GM19328 (cell line): ENCODE results near the gene KCNJ12.
"Not testable (repeated sequence)": the region's sequence is repeated elsewhere in the genome, so short reads cannot be mapped to it uniquely, and the experiment has no call there.

ENCODE experiments used
- ATAC-seq: cut with Tn5 transposase; IDR thresholded peaks from one replicate; pipeline ENCODE4 v1.9.1; 2021; ENCODE audit warnings: mild to moderate bottlenecking, moderate library complexity; ENCODE audit not compliant: unreplicated experiment

KCNJ12 gene

GRCh38 chr17:21381076-21381706 lies 5.0 kb downstream of the KCNJ12 start:
- ATAC-seq: no peak

GRCh38 chr17:21382560-21383495 lies 6.7 kb downstream of the KCNJ12 start:
- no peak for ATAC-seq

DNA sequence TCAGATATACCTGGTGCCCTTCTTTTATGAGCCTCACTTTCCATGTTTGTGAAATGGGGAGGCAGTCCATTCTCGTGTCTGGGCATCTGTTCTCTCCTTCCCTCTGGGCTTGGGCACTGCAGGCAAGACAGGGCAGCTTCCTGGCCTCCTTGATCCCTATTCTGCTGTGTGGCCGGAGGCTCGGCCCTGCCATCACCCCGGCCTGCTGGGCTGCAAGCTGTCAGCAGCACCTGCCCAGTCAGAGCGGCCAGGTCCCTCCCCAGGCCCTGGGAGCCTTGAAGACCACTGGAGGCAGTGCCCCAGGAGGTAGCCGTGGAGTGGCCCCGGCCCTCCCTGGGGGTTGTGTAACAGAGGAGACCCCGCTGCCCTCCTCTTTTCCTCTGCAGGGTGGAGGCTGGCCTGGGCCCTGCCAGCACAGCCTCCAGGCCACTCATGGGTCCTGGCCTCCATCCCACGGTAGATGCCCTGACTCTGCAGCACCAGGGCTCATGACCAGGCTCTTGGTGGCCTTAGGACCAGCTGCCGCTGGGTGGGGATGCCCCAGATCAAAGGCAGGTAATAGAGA lies 9.2 kb downstream of the KCNJ12 start:
- ATAC-seq: no peak

DNA sequence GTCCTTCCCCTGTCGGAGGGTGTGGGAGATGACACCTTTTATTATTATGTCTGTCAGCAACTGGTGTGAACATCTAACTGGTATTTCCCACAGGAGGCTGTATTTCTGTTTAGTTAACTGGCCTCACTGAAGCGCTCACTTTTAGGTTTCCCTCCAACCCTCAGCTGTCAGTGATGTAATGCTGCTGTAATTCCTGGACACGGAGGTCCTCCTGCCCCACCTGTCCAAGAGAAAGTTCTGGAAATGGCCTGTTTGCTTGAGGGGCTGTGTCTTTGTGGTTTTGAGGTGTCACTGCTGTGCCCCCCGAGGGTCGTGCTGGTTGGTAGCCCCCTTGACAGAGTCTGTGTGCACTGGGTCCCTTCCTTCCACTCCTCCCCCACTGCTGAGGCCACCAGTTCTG lies 11.5 kb downstream of the KCNJ12 start:
- no peak for ATAC-seq

- ATAC-seq: no peak
These were observed 11.9 kb downstream of the KCNJ12 start for GRCh38 chr17:21388066-21388465.

GRCh38 chr17:21388944-21389343 lies 12.8 kb downstream of the KCNJ12 start:
- no peak for ATAC-seq

DNA sequence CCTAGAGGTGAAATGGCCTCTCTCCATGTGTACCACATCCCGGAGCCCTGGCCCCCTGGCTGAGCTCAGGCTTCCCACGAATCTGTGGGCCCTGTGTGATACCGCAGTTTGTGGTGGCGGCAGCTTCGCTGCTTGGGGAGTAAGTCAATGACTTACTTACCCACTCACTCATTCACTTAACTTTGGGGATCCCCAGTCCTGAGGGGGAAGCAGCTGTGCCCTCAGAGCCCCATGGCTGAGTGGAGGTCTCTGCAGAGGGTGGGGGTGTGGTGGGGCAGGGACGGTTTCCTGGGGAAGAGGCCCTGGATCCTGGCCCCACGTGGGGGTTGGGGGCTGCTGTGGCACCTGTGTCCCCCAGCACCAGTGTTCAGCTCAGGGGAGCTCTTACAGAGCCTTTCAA lies 13.2 kb downstream of the KCNJ12 start:
- ATAC-seq: no peak

- no peak for ATAC-seq
These were observed 14.1 kb downstream of the KCNJ12 start for GRCh38 chr17:21390294-21390693.

- ATAC-seq: no peak
These were observed 16.1 kb downstream of the KCNJ12 start for GRCh38 chr17:21392266-21392665.

GRCh38 chr17:21394265-21394664 lies 18.1 kb downstream of the KCNJ12 start:
- no peak for ATAC-seq

DNA sequence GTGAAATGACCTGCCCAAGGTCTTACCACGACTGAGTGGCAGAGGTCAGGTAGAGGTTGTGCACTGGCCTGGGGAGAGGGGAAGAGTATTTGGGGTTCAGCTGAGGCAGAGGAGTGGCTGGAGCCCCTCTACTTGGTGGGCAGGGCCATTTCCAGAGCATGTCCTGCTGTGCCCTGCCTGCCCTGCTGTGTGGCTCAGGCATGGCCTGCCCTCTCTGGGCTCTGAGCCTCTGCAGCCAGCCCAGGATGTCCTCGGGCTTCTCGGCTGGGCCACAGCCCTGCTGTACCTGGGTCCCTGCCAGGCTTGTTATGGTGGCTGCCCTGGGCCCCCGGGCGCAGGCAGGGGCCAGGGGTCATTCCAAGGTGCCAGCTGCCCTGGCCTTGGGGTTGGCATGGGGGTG lies 19.6 kb downstream of the KCNJ12 start:
- no peak for ATAC-seq

DNA sequence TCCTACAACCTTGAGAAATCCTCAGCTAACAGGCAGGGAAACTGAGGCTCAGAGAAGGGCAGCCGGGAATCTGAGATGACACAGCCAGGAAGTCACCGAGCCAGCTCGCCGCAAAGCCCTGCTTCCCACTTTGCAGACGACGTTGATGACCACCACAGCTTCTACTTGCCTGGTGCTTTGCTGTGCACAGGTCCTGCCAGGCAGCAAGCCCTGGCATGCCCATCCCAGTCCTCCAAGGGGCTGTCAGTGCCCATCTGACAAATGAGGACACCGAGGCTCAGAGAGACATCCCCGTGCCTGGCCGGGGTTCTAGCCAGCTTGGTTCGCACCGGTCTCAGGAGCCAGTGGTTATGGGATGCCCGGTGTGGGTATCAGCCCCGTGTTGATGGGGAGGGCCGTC lies 20.1 kb downstream of the KCNJ12 start:
- no peak for ATAC-seq

DNA sequence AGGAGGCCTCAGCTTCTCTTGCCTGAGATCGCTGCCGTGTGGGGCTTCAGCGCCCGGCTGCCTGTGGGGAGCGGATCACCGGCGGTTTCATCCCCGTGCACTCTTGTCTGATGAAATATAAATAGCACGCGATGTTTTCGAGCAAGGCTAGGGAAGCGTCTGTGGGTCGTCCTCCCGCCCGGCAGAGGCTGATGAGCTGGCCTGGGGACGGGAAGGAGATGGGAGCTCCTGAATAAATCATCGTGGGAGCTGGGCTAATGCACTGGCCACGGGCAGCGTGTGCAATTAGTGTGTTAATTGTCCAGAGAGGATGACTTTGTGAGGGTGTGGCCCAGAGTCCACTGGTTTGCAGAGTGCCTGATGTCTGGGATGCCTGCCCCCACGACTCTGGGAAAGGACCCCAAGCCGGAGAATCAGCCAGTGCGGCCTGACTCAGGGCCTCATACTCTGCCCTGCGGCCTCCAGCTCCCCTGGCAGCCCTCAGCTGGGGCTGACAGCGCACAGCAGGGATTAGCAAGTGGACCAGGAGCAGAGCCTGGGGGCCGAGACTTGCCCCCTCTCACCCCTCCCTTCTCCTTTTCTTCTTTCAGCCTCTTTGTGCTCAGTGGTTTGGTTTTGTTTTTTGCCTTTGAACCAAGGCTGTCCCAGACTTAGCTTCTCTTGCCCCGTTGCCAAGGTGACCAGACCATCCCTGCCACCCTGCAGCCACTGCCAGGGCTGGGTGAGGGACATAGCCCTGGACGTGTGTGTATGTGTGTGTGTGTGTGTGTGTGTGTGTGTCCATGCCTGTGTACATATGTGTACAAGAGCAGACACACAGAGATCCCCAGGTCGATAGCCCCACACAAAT lies 21.4 kb downstream of the KCNJ12 start:
- ATAC-seq: no peak

GRCh38 chr17:21399474-21400186 lies 23.5 kb downstream of the KCNJ12 start:
- no peak for ATAC-seq

DNA sequence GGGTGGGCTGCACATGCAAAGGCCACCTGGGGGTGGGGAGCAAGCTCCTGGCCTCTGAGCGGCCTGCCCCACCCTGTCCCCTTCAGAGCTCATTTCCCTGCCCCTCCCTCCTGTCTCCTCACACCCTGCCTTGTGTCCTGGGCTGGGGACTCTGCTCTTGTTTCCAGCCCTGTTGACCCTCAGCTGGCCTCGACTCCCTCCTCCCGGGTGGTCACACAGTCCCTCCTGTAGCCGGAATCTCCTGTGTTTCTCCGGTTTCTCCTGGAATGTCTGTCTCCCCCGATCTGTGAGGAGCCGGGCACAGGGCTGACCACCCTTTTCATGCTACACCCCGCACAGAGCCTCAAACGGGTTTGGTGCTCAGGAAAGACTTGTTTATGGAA lies 24.0 kb downstream of the KCNJ12 start:
- not testable (repeated sequence) for ATAC-seq

GRCh38 chr17:21400816-21401593 lies 24.8 kb downstream of the KCNJ12 start:
- no peak for ATAC-seq

GRCh38 chr17:21402166-21402571 lies 26.0 kb downstream of the KCNJ12 start:
- not testable (repeated sequence) for ATAC-seq

DNA sequence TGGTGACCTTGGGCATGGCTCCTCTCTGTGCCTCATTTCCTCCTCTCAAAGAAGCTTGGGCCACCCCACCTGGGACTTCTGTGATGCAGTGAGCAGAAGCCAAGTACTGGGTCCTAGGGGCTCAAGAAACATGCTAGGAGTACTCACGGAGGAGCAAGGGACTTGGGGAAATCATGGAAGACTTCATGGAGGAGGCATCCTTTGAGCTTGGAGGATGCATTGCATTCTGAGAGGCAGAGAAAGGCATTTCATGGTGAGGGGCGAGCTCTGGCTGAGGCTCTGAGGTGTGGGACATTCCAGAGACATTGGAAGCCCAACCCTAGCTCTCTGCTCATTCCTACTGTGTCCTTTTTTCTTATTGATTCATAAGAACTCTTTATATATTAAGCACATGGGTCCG lies 26.8 kb downstream of the KCNJ12 start:
- ATAC-seq: not testable (repeated sequence)

GRCh38 chr17:21404106-21404505 lies 27.9 kb downstream of the KCNJ12 start:
- not testable (repeated sequence) for ATAC-seq

DNA sequence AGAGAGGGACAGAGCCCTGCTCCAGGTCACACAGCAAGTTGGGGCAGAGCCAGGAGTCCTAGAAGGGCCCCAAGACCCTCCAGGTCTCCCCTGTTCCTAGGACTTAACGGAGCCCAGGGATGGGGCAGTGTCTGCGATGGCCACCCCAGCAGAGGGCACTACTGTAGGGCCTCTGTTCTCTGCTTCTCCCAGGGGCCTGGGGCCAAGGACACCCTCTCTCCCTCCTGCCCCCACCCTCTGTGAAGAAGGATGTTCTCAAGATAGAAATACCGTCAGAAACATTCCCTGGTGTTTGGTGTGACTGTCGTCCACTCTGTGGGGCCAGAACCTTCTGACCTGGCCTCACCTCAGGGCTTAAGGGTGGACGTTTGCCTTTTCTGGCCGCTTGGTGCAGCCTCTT lies 28.4 kb downstream of the KCNJ12 start:
- ATAC-seq: not testable (repeated sequence)
